PFSK-1 (cell line): ENCODE measurements around the gene HNRNPAB.

Experiments
- FOXP2 ChIP-seq: optimal IDR thresholded peaks from 2 replicates; pipeline ENCODE3; 2011; ENCODE audit warnings: borderline replicate concordance, control low read depth, inconsistent platforms; ENCODE audit not compliant: insufficient read depth; ENCODE audit errors: extremely low read length, extremely low read depth
- POLR2AphosphoS5 ChIP-seq: IDR thresholded peaks from 2 replicates; pipeline ENCODE4 v1.6.1; 2012; ENCODE audit warnings: low read depth, mild to moderate bottlenecking, control low read depth, low read length, moderate library complexity
- SIN3A ChIP-seq: IDR thresholded peaks from 2 replicates; pipeline ENCODE4 v1.6.1; 2012; ENCODE audit warnings: mild to moderate bottlenecking, low read length, moderate library complexity, borderline replicate concordance; ENCODE audit not compliant: insufficient read depth
- TAF1 ChIP-seq: IDR thresholded peaks from 2 replicates; pipeline ENCODE4 v1.6.1; 2012; ENCODE audit warnings: low read length, control low read depth, borderline replicate concordance; ENCODE audit not compliant: insufficient read depth
- TF ChIP-seq, protein P1 (sequence below), 2 experiments: IDR thresholded peaks; 2 replicates each; pipeline versions ENCODE4 v1.6.1 to v1.8.0; 2011 to 2012; ENCODE audit warnings: low read depth in 2 of 2, low read length in 2 of 2, control low read depth in 1 of 2, inconsistent platforms in 1 of 2, mild to moderate bottlenecking in 1 of 2, moderate library complexity in 1 of 2; ENCODE audit not compliant: insufficient read depth in 1 of 2

Gene HNRNPAB

DNA sequence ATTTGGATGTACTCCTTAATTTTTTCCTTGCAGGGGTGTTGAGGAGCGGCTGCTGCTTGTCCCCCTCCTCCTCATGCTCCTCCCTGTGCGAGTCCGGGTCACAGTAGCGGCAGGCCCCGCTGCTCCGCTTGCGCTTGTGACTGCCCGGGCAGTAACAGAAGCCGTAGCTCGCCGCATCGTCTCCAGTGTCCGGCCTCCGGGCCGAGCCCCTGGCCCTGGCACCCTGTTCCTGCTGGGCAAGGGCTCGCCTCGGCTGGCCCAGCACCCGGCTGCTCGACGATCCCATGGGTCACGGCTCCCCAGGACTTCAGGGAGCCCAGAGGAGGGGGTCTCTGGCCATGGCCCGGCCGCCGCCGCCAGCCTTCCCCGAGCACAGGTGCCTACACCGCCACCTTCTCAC lies 17.3 kb upstream of the HNRNPAB start, which contains the start of gene GMCL2:
TSS of gene GMCL2 (minus strand) at position 358 of the 400 bp plus-strand sequence. CDS start at position 286, 72 bp downstream.
- TF ChIP-seq TAF1 (no peak), POLR2AphosphoS5 (no peak), SIN3A (no peak), FOXP2 (no peak)
- TF ChIP-seq, protein P1, sequence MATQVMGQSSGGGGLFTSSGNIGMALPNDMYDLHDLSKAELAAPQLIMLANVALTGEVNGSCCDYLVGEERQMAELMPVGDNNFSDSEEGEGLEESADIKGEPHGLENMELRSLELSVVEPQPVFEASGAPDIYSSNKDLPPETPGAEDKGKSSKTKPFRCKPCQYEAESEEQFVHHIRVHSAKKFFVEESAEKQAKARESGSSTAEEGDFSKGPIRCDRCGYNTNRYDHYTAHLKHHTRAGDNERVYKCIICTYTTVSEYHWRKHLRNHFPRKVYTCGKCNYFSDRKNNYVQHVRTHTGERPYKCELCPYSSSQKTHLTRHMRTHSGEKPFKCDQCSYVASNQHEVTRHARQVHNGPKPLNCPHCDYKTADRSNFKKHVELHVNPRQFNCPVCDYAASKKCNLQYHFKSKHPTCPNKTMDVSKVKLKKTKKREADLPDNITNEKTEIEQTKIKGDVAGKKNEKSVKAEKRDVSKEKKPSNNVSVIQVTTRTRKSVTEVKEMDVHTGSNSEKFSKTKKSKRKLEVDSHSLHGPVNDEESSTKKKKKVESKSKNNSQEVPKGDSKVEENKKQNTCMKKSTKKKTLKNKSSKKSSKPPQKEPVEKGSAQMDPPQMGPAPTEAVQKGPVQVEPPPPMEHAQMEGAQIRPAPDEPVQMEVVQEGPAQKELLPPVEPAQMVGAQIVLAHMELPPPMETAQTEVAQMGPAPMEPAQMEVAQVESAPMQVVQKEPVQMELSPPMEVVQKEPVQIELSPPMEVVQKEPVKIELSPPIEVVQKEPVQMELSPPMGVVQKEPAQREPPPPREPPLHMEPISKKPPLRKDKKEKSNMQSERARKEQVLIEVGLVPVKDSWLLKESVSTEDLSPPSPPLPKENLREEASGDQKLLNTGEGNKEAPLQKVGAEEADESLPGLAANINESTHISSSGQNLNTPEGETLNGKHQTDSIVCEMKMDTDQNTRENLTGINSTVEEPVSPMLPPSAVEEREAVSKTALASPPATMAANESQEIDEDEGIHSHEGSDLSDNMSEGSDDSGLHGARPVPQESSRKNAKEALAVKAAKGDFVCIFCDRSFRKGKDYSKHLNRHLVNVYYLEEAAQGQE (IDR thresholded peaks at IDR 0.05; ENCODE audit: insufficient read depth in 1 of 2, low read depth in 2 of 2, low read length in 2 of 2), result no peak

DNA sequence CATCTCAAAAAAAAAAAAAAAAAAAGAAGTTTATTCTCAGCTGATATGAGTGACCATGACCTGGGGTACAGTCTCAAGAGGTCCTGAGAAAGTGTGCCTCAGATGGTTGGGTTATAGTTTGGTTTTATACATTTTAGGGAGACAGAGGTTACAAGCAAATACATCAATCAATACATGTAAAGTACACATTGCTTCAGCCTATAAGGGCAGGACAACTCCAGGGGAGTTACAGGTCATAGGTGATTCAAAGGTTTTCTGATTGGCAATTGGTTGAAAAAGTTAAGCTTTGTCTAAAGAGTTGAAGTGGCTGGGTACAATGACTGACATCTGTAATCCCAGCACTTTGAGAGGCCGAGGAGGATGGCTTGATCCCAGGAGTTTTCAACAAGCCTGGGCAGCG lies 14.9 kb upstream of the HNRNPAB start:
- TF ChIP-seq SIN3A (no peak), FOXP2 (no peak), TAF1 (no peak), POLR2AphosphoS5 (no peak)
- TF ChIP-seq, protein P1 (IDR thresholded peaks at IDR 0.05; ENCODE audit: insufficient read depth in 1 of 2, low read depth in 2 of 2, low read length in 2 of 2), result no peak

DNA sequence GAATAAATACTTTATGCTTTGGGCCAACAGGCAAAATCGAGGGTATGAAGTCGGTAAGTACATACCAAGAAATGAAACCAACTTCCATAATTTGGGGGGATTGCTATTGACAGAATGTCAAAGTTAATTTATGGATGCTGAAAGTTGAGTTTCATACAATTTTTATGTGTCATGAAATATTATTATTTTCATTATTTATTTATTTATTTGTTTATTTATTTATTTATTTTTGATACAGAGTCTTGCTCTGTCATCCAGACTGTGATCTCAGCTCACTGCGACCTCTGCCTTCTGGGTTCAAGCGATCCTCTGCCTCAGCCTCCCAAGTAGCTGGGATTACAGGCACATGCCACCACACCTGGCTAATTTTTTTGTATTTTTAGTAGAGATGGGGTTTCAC lies 12.7 kb upstream of the HNRNPAB start:
- TF ChIP-seq TAF1 (no peak), SIN3A (no peak), POLR2AphosphoS5 (no peak), FOXP2 (no peak)
- TF ChIP-seq, protein P1 (IDR thresholded peaks at IDR 0.05; ENCODE audit: insufficient read depth in 1 of 2, low read depth in 2 of 2, low read length in 2 of 2), result no peak

DNA sequence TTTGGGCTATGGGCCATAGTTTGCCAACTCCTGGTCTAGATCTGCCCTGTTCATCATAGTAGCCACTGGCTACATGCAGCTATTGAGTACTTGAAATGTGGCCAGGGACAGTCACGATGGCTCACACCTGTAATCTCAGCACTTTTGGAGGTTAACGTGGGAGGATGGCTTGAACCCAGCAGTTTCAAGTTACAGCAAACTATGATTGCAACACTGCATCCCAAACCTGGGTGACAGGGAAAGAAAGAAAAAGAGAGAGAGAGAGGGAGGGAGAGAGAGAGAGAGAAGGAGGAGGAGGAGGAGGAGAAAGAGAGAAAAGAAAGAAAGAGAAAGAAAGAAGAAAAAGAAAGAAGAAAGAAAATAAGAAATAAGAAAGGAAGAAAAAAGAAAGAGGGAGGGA lies 12.1 kb upstream of the HNRNPAB start:
- TF ChIP-seq, protein P1 (IDR thresholded peaks at IDR 0.05; ENCODE audit: insufficient read depth in 1 of 2, low read depth in 2 of 2, low read length in 2 of 2), result no peak
- TF ChIP-seq FOXP2 (no peak), POLR2AphosphoS5 (no peak), SIN3A (no peak), TAF1 (no peak)

DNA sequence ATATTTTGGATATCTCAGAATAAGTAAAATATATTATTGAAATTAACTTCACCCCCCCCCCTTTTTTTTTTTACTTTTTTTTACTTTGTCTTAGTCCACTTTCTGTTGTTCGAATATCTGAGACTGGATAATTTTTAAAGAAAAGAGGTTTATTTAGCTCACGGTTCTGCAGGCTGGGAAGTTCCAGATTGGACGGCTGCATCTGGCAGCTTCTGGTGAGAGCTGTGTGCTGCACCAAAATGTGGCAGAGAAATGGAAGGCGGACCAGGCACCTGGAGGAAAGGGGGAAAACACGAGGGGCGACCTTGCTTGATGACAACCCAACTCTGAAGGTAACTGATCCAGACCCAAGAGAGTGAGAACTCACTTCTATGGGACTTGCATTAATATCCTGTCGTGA lies 11.5 kb upstream of the HNRNPAB start:
- TF ChIP-seq POLR2AphosphoS5 (no peak), SIN3A (no peak), TAF1 (no peak), FOXP2 (no peak)
- TF ChIP-seq, protein P1 (IDR thresholded peaks at IDR 0.05; ENCODE audit: insufficient read depth in 1 of 2, low read depth in 2 of 2, low read length in 2 of 2), result no peak
